Activated CD8-positive, alpha-beta T cell treated with anti-CD3 and anti-CD28 coated beads for 36 hours (primary cell): ENCODE data around the gene TRAF3IP1. TPM values are rescaled to one million over a fixed set of nuclear protein-coding genes. Genes with fewer than 3 reads are reported as not detected.
"Not testable (repeated sequence)": the region's sequence is repeated elsewhere in the genome, so short reads cannot be mapped to it uniquely, and the experiment has no call there.

Experiments used
- ATAC-seq: fragments of 200-7000 bp; cut with Tn5 transposase; one replicate; pipeline ENCODE4 v1.10.0; 2021; ENCODE audit warnings: mild to moderate bottlenecking, moderate library complexity
- CTCF ChIA-PET: fragments of 350-600 bp; sonication (Branson Sonifier 250); formaldehyde crosslinking; loops from one replicate; lab custom pipeline; 2021; ENCODE audit warnings: antibody characterized with exemption; lab: Charles Lee
- POLR2A ChIA-PET: fragments of 350-600 bp; sonication (Branson Sonifier 250); formaldehyde crosslinking; loops from one replicate; lab custom pipeline; 2021; ENCODE audit warnings: antibody characterized with exemption; lab: Charles Lee
- DNase-seq: peaks from one replicate; pipeline ENCODE4 v3.0.0-alpha.2; 2020
- H3K27ac Mint-ChIP-seq: one replicate; pipeline ENCODE4 v1.8.0; 2021; ENCODE audit warnings: mild to moderate bottlenecking, mixed read lengths
- H3K27me3 Mint-ChIP-seq: one replicate; pipeline ENCODE4 v1.8.0; 2021; ENCODE audit warnings: mixed read lengths
- H3K36me3 Mint-ChIP-seq: one replicate; pipeline ENCODE4 v1.8.0; 2021; ENCODE audit warnings: low read depth, mixed read lengths
- H3K4me1 Mint-ChIP-seq: one replicate; pipeline ENCODE4 v1.8.0; 2021; ENCODE audit warnings: low read depth, mixed read lengths
- H3K4me3 Mint-ChIP-seq: one replicate; pipeline ENCODE4 v1.8.0; 2021; ENCODE audit warnings: mild to moderate bottlenecking, moderate library complexity, mixed read lengths
- H3K9me3 Mint-ChIP-seq: one replicate; pipeline ENCODE4 v1.8.0; 2021; ENCODE audit warnings: mixed read lengths
- CTCF ChIP-seq: fragments of 200-600 bp; IDR thresholded peaks from one replicate; pipeline ENCODE4 v1.8.0; 2022; ENCODE audit warnings: antibody characterized with exemption, mild to moderate bottlenecking
- intact Hi-C: fragments of 100-400 bp; cut with micrococcal nuclease; formaldehyde crosslinking; loops from one replicate; pipeline ENCODE4 v1.10.0; 2022
- total RNA-seq, 2 experiments: library from RNA; stranded (reverse); gene quantifications; one replicate each; pipeline ENCODE4 v1.2.3, GENCODE V29; 2021

The TRAF3IP1 gene
- total RNA-seq, 2 experiments from 2014 or later: 7.1 to 7.9 TPM

GRCh38 chr2:238308177-238308576, 12.1 kb upstream of the TRAF3IP1 start:
- no peak for ATAC-seq
- no peak for DNase-seq
- POLR2A ChIA-PET: no interaction called here
- intact Hi-C loops: no loop called here
- CTCF ChIA-PET: interaction anchor here (1.0 kb wide), 1 partner anchor 267 kb away, joined by 3 read pairs; no protein-coding TSS in a partner anchor
- no peaks in the 10 kb centered on the region for H3K36me3 Mint-ChIP-seq
- H3K27ac Mint-ChIP-seq: no peak overlapping the region
- H3K4me3 Mint-ChIP-seq: no peak overlapping the region
- H3K9me3 Mint-ChIP-seq: no peaks in the 10 kb centered on the region
- no peak for TF ChIP-seq CTCF
- H3K4me1 Mint-ChIP-seq: no peaks in the 10 kb centered on the region
- H3K27me3 Mint-ChIP-seq: peaks cover 2% of the 10 kb centered on the region

GRCh38 chr2:238310721-238311120, 9.6 kb upstream of the TRAF3IP1 start:
- DNase-seq, H3K27ac Mint-ChIP-seq, H3K9me3 Mint-ChIP-seq, H3K4me3 Mint-ChIP-seq, H3K4me1 Mint-ChIP-seq, H3K27me3 Mint-ChIP-seq, H3K36me3 Mint-ChIP-seq, ATAC-seq, intact Hi-C loops: not testable (repeated sequence)
- ChIA-PET POLR2A (interaction anchor here (1.1 kb wide), 1 partner anchor 22 kb away, joined by 3 read pairs; the partner anchor contains the start of gene PER2), CTCF (interaction anchor here (1.3 kb wide), 1 partner anchor 11 kb away, joined by 3 read pairs; no protein-coding TSS in a partner anchor)

- ChIA-PET CTCF (interaction anchor here (1.6 kb wide), 1 partner anchor 9 kb away, joined by 8 read pairs; no protein-coding TSS in a partner anchor), POLR2A (interaction anchor here (1.0 to 1.3 kb wide), 3 partner anchors 10 to 26 kb away, joined by 3 to 6 read pairs (median 4); partner anchors contain the start of gene PER2)
- no peaks in the 10 kb centered on the region for H3K9me3 Mint-ChIP-seq
- H3K4me3 Mint-ChIP-seq: no peak overlapping the region
- ATAC-seq (peak; percentile 69), DNase-seq (peak; percentile 59)
- no peak for TF ChIP-seq CTCF
- intact Hi-C loops: no loop called here
- H3K36me3 Mint-ChIP-seq: no peaks in the 10 kb centered on the region
- H3K27me3 Mint-ChIP-seq: peaks cover 2% of the 10 kb centered on the region
- no peaks in the 10 kb centered on the region for H3K4me1 Mint-ChIP-seq
- no peak overlapping the region for H3K27ac Mint-ChIP-seq
Measured at GRCh38 chr2:238313289-238313990, 6.9 kb upstream of the TRAF3IP1 start.

GRCh38 chr2:238313991-238314350, 6.3 kb upstream of the TRAF3IP1 start:
- DNase-seq (no peak), ATAC-seq (no peak)
- no peaks in the 10 kb centered on the region for H3K4me1 Mint-ChIP-seq
- H3K9me3 Mint-ChIP-seq: no peaks in the 10 kb centered on the region
- no peak for TF ChIP-seq CTCF
- intact Hi-C loops: no loop called here
- ChIA-PET CTCF (interaction anchor here (1.6 kb wide), 1 partner anchor 9 kb away, joined by 8 read pairs; no protein-coding TSS in a partner anchor), POLR2A (interaction anchor here (1.0 to 1.3 kb wide), 3 partner anchors 10 to 26 kb away, joined by 3 to 6 read pairs (median 4); partner anchors contain the start of gene PER2)
- no peaks in the 10 kb centered on the region for H3K36me3 Mint-ChIP-seq
- peaks cover 2% of the 10 kb centered on the region for H3K27me3 Mint-ChIP-seq
- H3K4me3 Mint-ChIP-seq: no peak overlapping the region
- no peak overlapping the region for H3K27ac Mint-ChIP-seq

GRCh38 chr2:238314576-238314975, 5.7 kb upstream of the TRAF3IP1 start:
- DNase-seq: no peak
- no peak for ATAC-seq
- intact Hi-C loops: no loop called here
- ChIA-PET CTCF (interaction anchor here (0.7 to 1.6 kb wide), 2 partner anchors 10 to 51 kb away, joined by 3 to 8 read pairs; no protein-coding TSS in a partner anchor), POLR2A (interaction anchor here (0.7 to 1.3 kb wide), 2 partner anchors 9 to 26 kb away, joined by 3 to 4 read pairs; no protein-coding TSS in a partner anchor)
- Mint-ChIP-seq H3K4me3 (no peak overlapping the region), H3K36me3 (no peaks in the 10 kb centered on the region), H3K9me3 (no peaks in the 10 kb centered on the region), H3K4me1 (peaks cover under 1% of the 10 kb centered on the region), H3K27me3 (no peaks in the 10 kb centered on the region), H3K27ac (no peak overlapping the region)
- no peak for TF ChIP-seq CTCF
